Hepatocyte (in vitro differentiated cells): ENCODE measurements around the gene LRP3. TPM values are rescaled to one million over a fixed set of nuclear protein-coding genes. Genes with fewer than 3 reads are reported as not detected.

Experiments used
- DNase-seq: peaks from one replicate; pipeline ENCODE4 v3.0.0-alpha.2; 2016; ENCODE audit warnings: low spot score
- H2AFZ ChIP-seq: fragments of 200-600 bp; sonication (generic); 2 replicates; pipeline ENCODE4 v1.6.0; 2016; ENCODE audit warnings: antibody characterized with exemption, mild to moderate bottlenecking
- H3K27ac ChIP-seq: fragments of 200-600 bp; sonication (generic); 2 replicates; pipeline ENCODE4 v1.5.1; 2016; ENCODE audit warnings: mild to moderate bottlenecking
- H3K27me3 ChIP-seq: fragments of 200-600 bp; sonication (generic); 2 replicates; pipeline ENCODE4 v1.6.1; 2016
- H3K36me3 ChIP-seq: fragments of 200-600 bp; sonication (generic); replicated peaks from 2 replicates; pipeline ENCODE4 v1.5.1; 2016; ENCODE audit warnings: low read depth; ENCODE audit not compliant: insufficient read depth
- H3K4me1 ChIP-seq: fragments of 200-600 bp; sonication (generic); 2 replicates; pipeline ENCODE4 v1.5.1; 2016; ENCODE audit warnings: mild to moderate bottlenecking, moderate library complexity; ENCODE audit not compliant: insufficient read depth
- H3K4me2 ChIP-seq: fragments of 200-600 bp; sonication (generic); 2 replicates; pipeline ENCODE4 v1.6.0; 2016
- H3K4me3 ChIP-seq: fragments of 200-600 bp; sonication (generic); 2 replicates; pipeline ENCODE4 v1.5.1; 2016; ENCODE audit warnings: mild to moderate bottlenecking
- H3K79me2 ChIP-seq: fragments of 200-600 bp; sonication (generic); 2 replicates; pipeline ENCODE4 v1.6.0; 2017; ENCODE audit warnings: mild to moderate bottlenecking
- H3K9me2 ChIP-seq: fragments of 200-600 bp; sonication (generic); replicated peaks from 2 replicates; pipeline ENCODE4 v1.6.0; 2017; ENCODE audit warnings: mild to moderate bottlenecking; ENCODE audit not compliant: insufficient read depth
- H3K9me3 ChIP-seq: fragments of 200-600 bp; sonication (generic); 2 replicates; pipeline ENCODE4 v1.5.1; 2016; ENCODE audit warnings: low read depth, mild to moderate bottlenecking
- H4K20me1 ChIP-seq: fragments of 200-600 bp; sonication (generic); 2 replicates; pipeline ENCODE4 v1.6.0; 2016; ENCODE audit warnings: mild to moderate bottlenecking; ENCODE audit not compliant: insufficient read depth, poor library complexity, severe bottlenecking
- CTCF ChIP-seq: fragments of 200-600 bp; sonication (generic); IDR thresholded peaks from 2 replicates; pipeline ENCODE4 v1.5.1; 2016; ENCODE audit warnings: antibody characterized with exemption, mild to moderate bottlenecking; ENCODE audit not compliant: poor library complexity
- EZH2 ChIP-seq: fragments of 200-600 bp; sonication (generic); IDR thresholded peaks from 2 replicates; pipeline ENCODE4 v1.6.1; 2016; ENCODE audit warnings: antibody characterized with exemption, mild to moderate bottlenecking, borderline replicate concordance
- EZH2phosphoT487 ChIP-seq: fragments of 200-600 bp; sonication (generic); IDR thresholded peaks from one replicate; pipeline ENCODE4 v1.6.1; 2018; ENCODE audit warnings: antibody characterized with exemption, mild to moderate bottlenecking, low read depth, moderate library complexity; ENCODE audit not compliant: unreplicated experiment, severe bottlenecking
- WGBS: methylation state at CpG from one replicate; pipeline ENCODE4 v1.1.6; 2016; ENCODE audit warnings: low lambda C conversion rate; ENCODE audit errors: missing lambda C conversion rate; 5-methylcytosine and 5-hydroxymethylcytosine counted together
- polyA plus RNA-seq: library from polyadenylated mRNA; unstranded; fragments of >200 nt; fragmentation: Nextera tagmentation; extraction: Ambion mirVana; gene quantifications from 2 replicates; pipeline ENCODE4 v1.2.1, GENCODE V29; 2016
- total RNA-seq: library from RNA; depleted of rRNA; stranded (reverse); fragments of >200 nt; gene quantifications from 2 replicates; pipeline ENCODE4 v1.2.3, GENCODE V29; 2014

LRP3 gene
- total and polyA plus RNA-seq, 2 experiments from 2014 or later, result 37.4 to 44.0 TPM

GRCh38 chr19:33256261-33256660 lies 62.1 kb downstream of the LRP3 start:
- Histone ChIP-seq H3K9me2 (no peaks in the 10 kb centered on the region), H3K9me3 (no peaks in the 10 kb centered on the region), H3K4me1 (no peaks in the 10 kb centered on the region), H4K20me1 (no peaks in the 10 kb centered on the region), H3K27me3 (no peaks in the 10 kb centered on the region), H3K79me2 (no peaks in the 10 kb centered on the region), H3K4me2 (no peak overlapping the region), H2AFZ (no peak overlapping the region), H3K36me3 (no peaks in the 10 kb centered on the region), H3K4me3 (no peak overlapping the region), H3K27ac (no peak overlapping the region)
- TF ChIP-seq CTCF, result no peak
- TF ChIP-seq EZH2, result no peak
- no peak for TF ChIP-seq EZH2phosphoT487
- 80% methylated on average over 7 of the region's 7 CpGs for WGBS
- DNase-seq, result no peak

- no peak for DNase-seq
- no peak overlapping the region for H3K4me3 ChIP-seq
These were observed 63.7 kb downstream of the LRP3 start for GRCh38 chr19:33257828-33258227.

More at GRCh38 chr19:33257828-33258227, 63.7 kb downstream of the LRP3 start:
- Histone ChIP-seq H3K36me3 (no peaks in the 10 kb centered on the region), H3K4me1 (no peaks in the 10 kb centered on the region), H2AFZ (no peak overlapping the region), H3K27me3 (no peaks in the 10 kb centered on the region), H3K9me2 (no peaks in the 10 kb centered on the region), H3K27ac (no peak overlapping the region), H3K4me2 (no peak overlapping the region), H3K79me2 (no peaks in the 10 kb centered on the region), H4K20me1 (no peaks in the 10 kb centered on the region), H3K9me3 (no peaks in the 10 kb centered on the region)
- no peak for TF ChIP-seq CTCF
- no peak for TF ChIP-seq EZH2phosphoT487
- no peak for TF ChIP-seq EZH2
- WGBS, result 96% methylated on average over 2 of the region's 2 CpGs

Other genes starting within 250 kb of the LRP3 start
- gene CEP89, start 222.4 kb upstream of the LRP3 start, total RNA-seq, result 8.1 and 12.1 TPM in 2 replicates
- gene CEP89, start 222.4 kb upstream of the LRP3 start, polyA plus RNA-seq, result 16.4 and 16.6 TPM in 2 replicates
- 1.5 and 3.5 TPM in 2 replicates for gene FAAP24, start 222.1 kb upstream of the LRP3 start, total RNA-seq
- gene FAAP24, start 222.1 kb upstream of the LRP3 start, polyA plus RNA-seq, result 3.6 and 4.5 TPM in 2 replicates
- 67.6 and 67.9 TPM in 2 replicates for gene RHPN2, start 129.4 kb upstream of the LRP3 start, total RNA-seq
- gene RHPN2, start 129.4 kb upstream of the LRP3 start, polyA plus RNA-seq, result 44.3 and 54.2 TPM in 2 replicates
- gene GPATCH1, start 113.1 kb upstream of the LRP3 start, total RNA-seq, result 6.7 and 14.5 TPM in 2 replicates
- gene GPATCH1, start 113.1 kb upstream of the LRP3 start, polyA plus RNA-seq, result 6.8 and 9.7 TPM in 2 replicates
- gene WDR88, start 62.2 kb upstream of the LRP3 start, total RNA-seq, result not detected in 2 replicates
- gene WDR88, start 62.2 kb upstream of the LRP3 start, polyA plus RNA-seq, result 0.11 and 0.61 TPM in 2 replicates
- gene SLC7A10, start 31.5 kb downstream of the LRP3 start, total RNA-seq, result 4.5 and 5.5 TPM in 2 replicates
- gene SLC7A10, start 31.5 kb downstream of the LRP3 start, polyA plus RNA-seq, result 4.3 and 7.3 TPM in 2 replicates
- 151 and 160 TPM in 2 replicates for gene CEBPA, start 108.2 kb downstream of the LRP3 start, total RNA-seq
- gene CEBPA, start 108.2 kb downstream of the LRP3 start, polyA plus RNA-seq, result 65.1 and 103 TPM in 2 replicates
- gene CEBPG, start 179.4 kb downstream of the LRP3 start, total RNA-seq, result 69.4 and 69.5 TPM in 2 replicates
- 26.2 and 33.1 TPM in 2 replicates for gene CEBPG, start 179.4 kb downstream of the LRP3 start, polyA plus RNA-seq